SJSA1 (cell line): ENCODE results near the gene PALB2. TPM values are rescaled to one million over a fixed set of nuclear protein-coding genes. Genes with fewer than 3 reads are reported as not detected.
"Not testable (repeated sequence)": the region's sequence is repeated elsewhere in the genome, so short reads cannot be mapped to it uniquely, and the experiment has no call there.

Experiments used
- DNase-seq, 2 experiments: peaks; one replicate each; pipeline ENCODE4 v3.0.0-alpha.2; 2015 to 2020; ENCODE audit warnings: low spot score in 2 of 2, low read depth in 1 of 2
- H3K27ac ChIP-seq: fragments of 250-450 bp; sonication (Bioruptor Pico); 2 replicates; pipeline ENCODE4 v1.5.1; 2020; ENCODE audit warnings: mild to moderate bottlenecking, moderate library complexity
- H3K27me3 ChIP-seq: fragments of 250-450 bp; sonication (Bioruptor Pico); replicated peaks from 2 replicates; pipeline ENCODE4 v1.5.1; 2020; ENCODE audit warnings: mild to moderate bottlenecking, moderate library complexity
- H3K36me3 ChIP-seq: fragments of 250-450 bp; sonication (Bioruptor Pico); 2 replicates; pipeline ENCODE4 v1.5.1; 2020; ENCODE audit warnings: mild to moderate bottlenecking
- H3K4me1 ChIP-seq: fragments of 250-450 bp; sonication (Bioruptor Pico); replicated peaks from 2 replicates; pipeline ENCODE4 v1.6.1; 2021; ENCODE audit warnings: mild to moderate bottlenecking
- H3K4me3 ChIP-seq: fragments of 250-450 bp; sonication (Bioruptor Pico); 2 replicates; pipeline ENCODE4 v1.5.1; 2020; ENCODE audit warnings: mild to moderate bottlenecking
- H3K9me3 ChIP-seq: fragments of 250-450 bp; sonication (Bioruptor Pico); replicated peaks from 2 replicates; pipeline ENCODE4 v1.5.1; 2020; ENCODE audit warnings: mild to moderate bottlenecking
- total RNA-seq: library from RNA; depleted of rRNA; stranded (reverse); fragments of >200 nt; shearing (Covaris generic); gene quantifications from 2 replicates; pipeline ENCODE4 v1.2.3, GENCODE V29; 2014

Gene PALB2
- total RNA-seq, 1 experiment from 2014 or later, result 12.4 TPM

DNA sequence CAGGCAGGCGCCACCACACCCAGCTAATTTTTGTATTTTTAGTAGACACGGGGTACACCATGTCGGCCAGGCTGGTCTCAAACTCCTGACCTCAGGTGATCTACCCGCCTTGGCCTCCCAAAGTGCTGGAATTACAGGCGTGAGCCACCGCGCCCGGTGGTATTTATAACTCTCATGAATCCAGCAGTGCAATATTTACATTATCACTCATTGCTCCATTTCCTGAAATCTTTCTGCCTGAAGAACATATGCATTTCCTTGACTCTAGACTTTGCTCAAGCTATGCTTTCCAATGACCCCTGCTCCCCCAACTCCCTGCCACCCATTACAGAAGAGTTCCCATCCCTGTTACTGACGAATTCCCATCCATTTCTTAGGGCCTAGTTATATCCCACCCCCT lies 25.3 kb downstream of the PALB2 start:
- Histone ChIP-seq H3K4me3 (no peak overlapping the region), H3K36me3 (peaks cover 44% of the 10 kb centered on the region), H3K9me3 (no peaks in the 10 kb centered on the region), H3K27ac (no peak overlapping the region), H3K4me1 (no peaks in the 10 kb centered on the region), H3K27me3 (no peaks in the 10 kb centered on the region)
- DNase-seq, result no peak

DNA sequence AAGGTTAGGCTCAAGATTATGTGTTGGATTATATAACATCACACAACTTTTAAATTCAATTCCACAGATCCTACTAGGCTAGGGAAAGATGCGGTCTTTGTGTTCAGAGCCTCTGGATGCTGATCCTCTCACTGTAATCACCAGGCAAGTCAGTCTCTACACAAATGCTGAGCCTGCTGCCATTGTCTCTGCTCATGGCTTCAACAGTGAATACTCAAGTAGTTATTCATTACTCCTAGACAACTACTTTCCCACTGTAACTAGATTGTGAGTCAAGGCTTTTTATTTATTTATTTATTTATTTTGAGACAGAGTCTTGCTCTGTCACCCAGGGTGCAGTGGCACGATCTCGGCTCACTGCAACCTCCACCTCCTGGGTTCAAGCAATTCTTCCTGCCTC lies 29.2 kb downstream of the PALB2 start:
- Histone ChIP-seq H3K9me3 (no peaks in the 10 kb centered on the region), H3K36me3 (peaks cover 34% of the 10 kb centered on the region), H3K27me3 (no peaks in the 10 kb centered on the region), H3K4me1 (peaks cover 11% of the 10 kb centered on the region), H3K4me3 (no peak overlapping the region), H3K27ac (no peak overlapping the region)
- DNase-seq, result no peak

DNA sequence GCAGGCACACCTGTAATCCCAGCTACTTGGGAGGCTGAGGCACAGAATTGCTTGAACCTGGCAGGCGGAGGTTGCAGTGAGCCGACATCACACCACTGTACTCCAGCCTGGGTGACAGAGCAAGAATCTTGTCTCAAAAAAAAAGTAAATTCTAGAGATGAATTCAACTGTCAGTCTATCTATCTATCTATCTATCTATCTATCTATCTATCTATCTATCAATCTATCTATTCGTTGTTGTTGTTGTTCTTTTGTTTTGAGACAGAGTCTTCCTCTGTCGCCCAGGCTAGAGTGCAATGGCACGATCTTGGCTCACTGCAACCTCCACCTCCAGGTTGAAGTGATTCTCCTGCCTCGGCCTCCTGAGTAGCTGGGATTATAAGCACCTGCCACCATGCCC lies 30.2 kb downstream of the PALB2 start:
- not testable (repeated sequence) for H3K27ac ChIP-seq

DNA sequence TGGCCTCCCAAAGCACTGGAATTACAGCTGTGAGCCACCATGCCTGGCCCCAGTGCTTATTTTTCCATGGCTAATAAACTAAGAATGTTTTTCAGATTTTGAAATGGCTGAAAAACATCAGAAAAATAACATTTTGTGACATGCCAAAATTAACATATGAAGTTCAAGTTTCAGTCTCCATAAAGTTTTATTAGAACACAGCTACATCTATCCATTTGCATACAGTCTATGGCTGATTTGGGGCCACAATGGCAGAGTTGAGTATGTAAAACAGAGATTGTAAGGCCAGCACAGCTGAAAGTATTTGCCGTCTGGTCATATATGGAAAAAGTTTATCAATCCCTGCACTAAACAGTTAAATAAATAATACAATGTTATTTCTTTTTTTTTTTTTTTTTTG lies 31.2 kb downstream of the PALB2 start:
- no peak overlapping the region for H3K27ac ChIP-seq
- H3K9me3 ChIP-seq, result no peaks in the 10 kb centered on the region
- peaks cover 36% of the 10 kb centered on the region for H3K36me3 ChIP-seq
- H3K27me3 ChIP-seq, result no peaks in the 10 kb centered on the region
- H3K4me1 ChIP-seq, result peaks cover 11% of the 10 kb centered on the region
- H3K4me3 ChIP-seq, result no peak overlapping the region
- no peak for DNase-seq

More for the DNA sequence above, 30.2 kb downstream of the PALB2 start:
- not testable (repeated sequence) for H3K27me3 ChIP-seq, H3K4me3 ChIP-seq, H3K9me3 ChIP-seq, DNase-seq
- Histone ChIP-seq H3K36me3 (peaks cover 33% of the 10 kb centered on the region), H3K4me1 (peaks cover 11% of the 10 kb centered on the region)

DNA sequence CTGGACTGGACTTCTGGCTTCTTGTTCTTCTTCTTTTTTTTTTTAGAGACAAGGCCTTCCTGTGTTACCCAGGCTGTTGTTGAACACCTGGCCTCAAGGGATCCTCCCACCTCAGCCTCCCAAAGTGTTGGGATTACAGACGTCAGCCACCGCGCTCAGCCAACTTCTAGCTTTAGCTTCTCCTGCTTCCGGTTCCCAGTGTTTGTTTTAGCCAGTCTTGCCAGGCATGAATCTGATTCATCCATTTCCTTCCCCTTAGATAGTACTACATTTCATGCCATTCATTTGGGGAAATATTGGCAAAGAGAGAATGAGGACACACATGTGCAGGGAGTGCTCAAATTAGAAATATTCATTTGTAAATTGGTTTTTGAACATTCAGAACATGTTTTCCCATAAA lies 32.9 kb downstream of the PALB2 start:
- peaks cover 11% of the 10 kb centered on the region for H3K4me1 ChIP-seq
- peak; percentile 38 to 48 for DNase-seq
- H3K4me3 ChIP-seq, result no peak overlapping the region
- H3K36me3 ChIP-seq, result peaks cover 30% of the 10 kb centered on the region
- peak overlapping the region; percentile 46 for H3K27ac ChIP-seq
- H3K27me3 ChIP-seq, result no peaks in the 10 kb centered on the region
- H3K9me3 ChIP-seq, result no peaks in the 10 kb centered on the region

DNA sequence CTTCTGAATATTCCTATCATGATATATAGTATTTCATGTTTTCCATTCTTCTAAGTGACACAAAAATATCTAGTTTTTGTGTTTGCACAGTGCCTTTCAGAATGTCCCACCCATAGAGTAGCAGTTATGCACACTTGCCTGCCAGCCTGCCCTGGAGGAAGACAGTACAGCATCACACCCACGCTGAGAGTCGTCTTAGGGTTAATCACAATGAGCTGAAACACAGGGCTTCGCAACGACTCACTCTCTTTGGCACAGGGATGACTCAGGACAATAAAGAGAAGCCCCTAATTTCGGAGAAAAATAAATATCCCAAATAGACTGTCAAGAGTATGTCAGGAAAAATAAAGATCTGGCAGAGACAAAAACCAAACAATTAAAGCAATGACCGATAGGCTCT lies 33.4 kb downstream of the PALB2 start:
- Histone ChIP-seq H3K27me3 (no peaks in the 10 kb centered on the region), H3K27ac (peak overlapping the region; percentile 46), H3K36me3 (peaks cover 27% of the 10 kb centered on the region), H3K9me3 (no peaks in the 10 kb centered on the region), H3K4me1 (peaks cover 11% of the 10 kb centered on the region), H3K4me3 (no peak overlapping the region)
- DNase-seq, result no peak

DNA sequence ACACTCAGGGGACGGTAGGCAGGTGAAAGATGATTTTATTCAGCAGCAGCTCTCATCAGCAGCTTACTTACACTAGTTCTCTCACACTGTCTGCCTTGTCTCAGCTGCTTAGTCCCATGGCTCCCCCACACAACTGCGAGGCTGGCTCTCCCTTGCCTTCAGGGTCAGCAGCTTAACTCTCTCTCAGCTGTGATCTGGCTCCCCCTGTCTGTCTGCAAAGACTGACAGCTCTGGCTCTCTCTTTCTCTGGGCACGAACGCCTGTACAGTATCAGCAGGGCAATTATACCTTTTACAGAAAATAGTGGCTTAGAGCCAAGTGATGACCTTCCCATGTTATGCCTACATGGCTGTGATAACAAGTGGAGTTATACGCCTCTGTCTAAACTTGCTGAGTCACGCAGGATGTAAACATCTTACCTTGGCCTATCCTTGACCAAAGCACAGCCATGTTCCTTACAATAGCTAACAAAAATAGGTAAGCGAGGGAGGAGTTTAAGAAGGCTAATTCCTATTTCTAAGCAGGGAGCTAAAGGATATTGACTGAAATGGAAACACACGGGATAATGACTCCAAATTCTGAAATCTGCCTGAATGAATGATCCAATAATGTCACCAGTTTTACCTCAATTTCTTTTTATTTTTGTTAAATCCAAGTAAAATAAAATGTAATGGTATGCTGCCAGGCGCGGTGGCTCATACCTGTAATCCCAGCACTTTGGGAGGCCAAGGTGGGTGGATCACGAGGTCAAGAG lies 43.9 kb downstream of the PALB2 start:
- H3K36me3 ChIP-seq, result peaks cover 32% of the 10 kb centered on the region
- no peak overlapping the region for H3K27ac ChIP-seq
- peak; percentile 14 to 48 for DNase-seq
- H3K9me3 ChIP-seq, result no peaks in the 10 kb centered on the region
- H3K4me1 ChIP-seq, result peaks cover 8% of the 10 kb centered on the region; the same call in 1 of the 2 replicates
- H3K27me3 ChIP-seq, result no peaks in the 10 kb centered on the region
- no peak overlapping the region for H3K4me3 ChIP-seq

DNA sequence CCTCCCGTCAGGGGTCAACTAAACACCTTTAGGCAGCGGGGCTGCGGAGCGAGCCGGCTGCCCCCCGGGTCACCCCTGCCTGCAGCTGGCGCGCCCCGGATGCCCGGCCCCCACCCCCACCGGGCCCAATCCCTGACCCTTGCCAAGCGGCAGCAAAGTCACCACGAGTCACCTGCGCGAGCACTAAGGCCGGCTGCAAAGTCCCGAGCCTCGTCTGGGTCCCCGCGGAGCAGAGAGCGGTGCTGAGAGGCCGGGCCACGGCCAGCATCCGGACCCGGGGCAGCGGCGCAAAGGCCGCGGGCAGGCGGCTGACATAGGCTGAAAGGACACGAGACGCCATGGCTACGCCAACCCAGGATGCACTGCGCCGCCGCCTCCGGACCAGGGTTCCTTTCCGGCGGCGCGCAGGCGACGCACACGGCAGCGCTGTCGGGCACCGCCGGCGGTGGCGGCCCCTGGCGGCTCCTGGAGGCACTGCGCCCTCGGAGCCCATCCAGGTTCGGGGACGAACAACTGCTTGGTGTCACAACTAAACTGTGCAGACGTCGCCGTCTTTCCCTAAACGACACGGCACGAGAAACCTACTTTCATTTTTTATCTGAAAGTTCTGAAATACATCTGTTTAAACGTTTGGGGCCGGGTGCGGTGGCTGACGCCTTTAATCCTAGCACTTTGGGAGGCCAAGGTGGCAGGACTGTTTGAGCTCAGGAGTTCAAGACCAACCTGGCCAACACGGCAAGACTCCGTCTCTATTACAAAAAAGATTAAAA lies 45.0 kb downstream of the PALB2 start, which contains the start of gene NDUFAB1:
TSS of gene NDUFAB1 (minus strand) at position 366 of the 770 bp plus-strand sequence. CDS start at position 340, 26 bp downstream.
- Histone ChIP-seq H3K36me3 (peaks cover 41% of the 10 kb centered on the region), H3K27ac (peak within 1 kb of the TSS; percentile 54), H3K4me1 (peaks cover 8% of the 10 kb centered on the region; the same call in 1 of the 2 replicates), H3K27me3 (no peaks in the 10 kb centered on the region), H3K9me3 (no peaks in the 10 kb centered on the region), H3K4me3 (peak within 1 kb of the TSS; percentile 80)
- peak; percentile 82 to 87 for DNase-seq

DNA sequence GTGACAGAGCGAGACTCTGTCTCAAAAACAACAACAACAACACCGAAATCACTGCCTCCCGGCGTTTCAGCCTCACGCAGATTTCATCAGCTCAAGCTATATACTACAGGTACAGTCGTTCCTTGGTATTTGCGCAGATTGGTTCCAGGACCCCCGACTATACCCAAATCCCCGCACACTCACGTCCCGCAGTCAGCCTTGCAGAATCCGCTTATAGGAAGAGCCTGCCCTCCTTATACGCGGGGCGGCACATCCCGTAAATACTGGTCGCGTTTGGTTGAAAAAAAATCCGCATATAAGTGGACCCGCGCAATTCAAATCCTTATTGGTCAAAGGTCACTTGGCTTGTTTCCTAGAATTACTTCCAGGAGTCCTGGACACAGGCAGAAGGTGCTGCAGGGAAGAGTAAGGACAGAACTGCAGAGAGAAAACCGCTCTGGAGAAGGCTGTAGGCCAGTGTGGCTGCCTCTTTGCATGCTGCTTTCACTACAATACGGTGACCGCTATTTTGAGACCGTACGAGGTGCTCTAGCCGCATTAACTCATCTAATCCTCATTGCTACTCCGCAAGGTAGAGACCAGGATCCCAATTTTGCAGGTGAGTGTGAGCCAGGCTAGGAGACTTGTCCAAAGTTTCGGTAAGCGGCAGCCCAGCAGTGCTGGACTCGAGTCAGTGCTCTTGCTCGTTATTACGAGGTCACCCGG lies 45.7 kb downstream of the PALB2 start:
- DNase-seq, result peak in 1 of 2 experiments; percentile 30
- Histone ChIP-seq H3K27ac (peak overlapping the region; percentile 54), H3K4me3 (peak overlapping the region; percentile 80)

DNA sequence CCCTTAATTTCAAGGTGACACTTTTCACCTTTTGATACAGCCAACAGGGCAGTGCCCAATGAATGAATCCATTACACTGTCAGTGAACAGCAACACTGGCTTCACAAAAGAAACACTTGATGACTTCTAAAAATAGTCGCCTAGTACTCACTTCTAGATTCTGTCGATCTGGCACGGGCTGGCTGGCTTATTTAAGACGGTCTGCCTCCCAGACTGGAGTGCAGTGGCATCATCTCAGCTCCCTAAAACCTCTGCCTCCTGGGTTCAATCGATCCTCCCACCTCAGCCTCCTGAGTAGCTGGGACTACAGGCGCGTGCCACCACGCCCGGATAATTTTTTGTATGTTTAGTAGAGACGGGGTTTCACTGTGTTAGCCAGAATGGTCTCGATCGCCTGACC lies 46.9 kb downstream of the PALB2 start:
- DNase-seq, result no peak
- H3K9me3 ChIP-seq, result no peaks in the 10 kb centered on the region
- H3K4me1 ChIP-seq, result peaks cover 8% of the 10 kb centered on the region; the same call in 1 of the 2 replicates
- no peak overlapping the region; the same call in 1 of the 2 replicates for H3K4me3 ChIP-seq
- H3K27me3 ChIP-seq, result no peaks in the 10 kb centered on the region
- peaks cover 55% of the 10 kb centered on the region for H3K36me3 ChIP-seq
- H3K27ac ChIP-seq, result no peak overlapping the region

More for the DNA sequence above, 45.7 kb downstream of the PALB2 start:
- peaks cover 45% of the 10 kb centered on the region for H3K36me3 ChIP-seq
- peaks cover 8% of the 10 kb centered on the region; the same call in 1 of the 2 replicates for H3K4me1 ChIP-seq
- no peaks in the 10 kb centered on the region for H3K27me3 ChIP-seq
- H3K9me3 ChIP-seq, result no peaks in the 10 kb centered on the region

DNA sequence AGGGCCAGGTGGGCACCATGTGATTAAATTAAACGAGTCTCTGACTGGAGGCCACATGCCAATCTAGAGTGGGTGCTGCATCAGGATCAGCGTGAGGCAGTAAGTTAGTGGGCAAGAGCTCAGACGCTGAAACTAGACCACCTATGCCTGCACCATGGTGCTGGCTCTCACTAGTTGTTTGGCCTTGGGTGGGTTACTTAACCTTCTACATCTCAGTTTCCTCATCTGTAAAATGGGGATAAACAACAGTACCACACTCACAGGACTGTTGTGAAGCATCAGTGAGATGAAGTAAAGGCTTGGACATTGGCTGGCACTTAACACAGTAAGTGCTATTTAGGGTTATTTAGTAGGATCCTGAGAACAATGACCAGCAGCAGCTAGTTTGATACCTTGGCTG lies 50.9 kb downstream of the PALB2 start:
- Histone ChIP-seq H3K4me1 (peaks cover 18% of the 10 kb centered on the region), H3K27me3 (no peaks in the 10 kb centered on the region), H3K27ac (no peak overlapping the region), H3K9me3 (no peaks in the 10 kb centered on the region), H3K36me3 (peaks cover 88% of the 10 kb centered on the region), H3K4me3 (no peak overlapping the region)
- DNase-seq, result no peak

DNA sequence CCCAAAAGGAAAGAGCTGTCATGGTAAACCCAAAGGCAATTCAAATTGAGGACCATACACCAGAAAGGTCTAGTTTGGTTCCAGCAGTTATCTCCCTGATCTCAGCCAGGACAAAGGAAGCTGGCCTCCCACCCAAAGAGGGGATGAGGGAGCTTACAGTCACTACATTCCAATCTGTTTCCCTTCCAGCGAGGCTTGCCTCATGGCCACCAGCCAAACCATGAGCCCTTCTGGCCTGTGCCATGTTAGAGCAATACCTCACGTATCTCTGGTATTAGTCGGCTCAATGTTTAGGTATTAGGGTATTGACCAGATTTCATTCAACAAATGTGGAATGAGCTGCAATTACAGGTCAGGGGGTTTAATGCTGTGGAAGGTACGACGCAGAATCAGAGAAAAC lies 53.4 kb downstream of the PALB2 start:
- Histone ChIP-seq H3K36me3 (peaks cover 80% of the 10 kb centered on the region), H3K9me3 (no peaks in the 10 kb centered on the region), H3K27ac (peak overlapping the region; percentile 46; the same call in 1 of the 2 replicates), H3K4me1 (peaks cover 11% of the 10 kb centered on the region), H3K27me3 (no peaks in the 10 kb centered on the region), H3K4me3 (no peak overlapping the region)
- peak; percentile 24 to 73 for DNase-seq

DNA sequence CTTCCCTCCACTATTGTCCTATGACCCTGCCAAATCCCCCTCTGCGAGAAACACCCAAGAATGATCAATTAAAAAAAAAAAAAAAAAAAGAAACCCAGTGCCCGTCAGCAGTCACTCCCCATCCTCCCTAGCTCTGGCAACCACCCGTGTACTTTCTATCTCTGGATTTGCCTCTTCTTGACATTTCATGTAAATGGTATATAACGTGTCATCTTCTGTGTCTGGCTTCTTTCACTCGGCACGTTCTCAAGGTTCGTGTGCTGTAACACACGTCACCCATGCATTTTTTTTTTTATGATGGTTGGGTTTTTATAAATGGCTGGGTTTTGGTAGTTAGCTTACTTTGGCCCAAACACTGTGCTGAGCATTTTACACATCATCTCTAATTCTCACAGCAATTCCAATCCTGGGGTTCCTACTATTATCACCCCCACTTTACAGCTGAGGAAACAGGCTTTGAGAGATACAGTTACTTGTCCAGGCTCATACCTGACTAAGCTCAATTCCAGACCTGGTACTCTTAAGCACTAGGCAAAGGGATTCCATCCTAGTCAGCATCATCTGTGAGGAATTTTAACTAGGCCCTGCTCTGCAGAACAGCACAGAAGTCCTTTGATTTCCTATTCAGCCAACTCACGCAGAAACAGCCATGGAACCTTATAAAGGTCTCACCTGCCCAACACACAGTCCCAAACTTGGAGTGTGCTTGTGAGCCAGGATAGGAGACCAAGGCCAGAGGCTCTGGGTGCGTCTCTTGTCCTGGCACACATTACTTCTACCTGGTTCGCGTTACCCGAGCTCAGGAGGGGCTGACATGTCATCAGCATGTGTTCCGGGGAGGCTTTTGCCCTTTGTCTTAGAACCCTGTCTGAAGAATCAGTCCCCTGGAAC lies 56.7 kb downstream of the PALB2 start:
- Histone ChIP-seq H3K36me3 (peaks cover 61% of the 10 kb centered on the region), H3K4me3 (no peak overlapping the region), H3K4me1 (peaks cover 11% of the 10 kb centered on the region), H3K27me3 (no peaks in the 10 kb centered on the region), H3K27ac (no peak overlapping the region), H3K9me3 (no peaks in the 10 kb centered on the region)
- no peak for DNase-seq
